HEK293 (cell line): ENCODE data around the gene NEK9.

Experiments used
- CTCF ChIA-PET: fragments of 350-600 bp; formaldehyde crosslinking; extraction: SDS; loops from one replicate; lab custom pipeline; 2021; ENCODE audit warnings: antibody characterized with exemption; lab: Yijun Ruan, JAX
- POLR2A ChIA-PET: fragments of 300-600 bp; formaldehyde crosslinking; extraction: SDS; loops from one replicate; lab custom pipeline; 2020; ENCODE audit warnings: antibody characterized with exemption, inconsistent platforms; lab: Yijun Ruan, JAX
- H3K27ac ChIP-seq: fragments of 200-500 bp; sonication (Bioruptor generic); 2 replicates; pipeline ENCODE4 v1.5.1; 2014; ENCODE audit warnings: low read depth, low read length, control low read depth, inconsistent platforms; ENCODE audit errors: extremely low read depth
- H3K36me3 ChIP-seq, 2 experiments: fragments of 200-500 bp in 1 of 2; sonication (Bioruptor generic) in 1 of 2; 1 replicate in 1 of 2; 2 replicates in 1 of 2; pipeline ENCODE4 v1.5.1; 2014 to 2017; ENCODE audit warnings: inconsistent platforms in 2 of 2, low read length in 2 of 2; ENCODE audit not compliant: control insufficient read depth in 2 of 2, insufficient read depth in 1 of 2
- H3K4me1 ChIP-seq: fragments of 200-500 bp; sonication (Bioruptor generic); 2 replicates; pipeline ENCODE4 v1.5.1; 2014; ENCODE audit warnings: mild to moderate bottlenecking, low read length, inconsistent platforms; ENCODE audit not compliant: control insufficient read depth, insufficient read depth
- H3K4me3 ChIP-seq: 2 replicates; pipeline ENCODE4 v1.5.1; 2011; ENCODE audit warnings: low read depth, mild to moderate bottlenecking, control low read depth, low read length, moderate library complexity
- H3K9me3 ChIP-seq: fragments of 200-500 bp; sonication (Bioruptor generic); 2 replicates; pipeline ENCODE4 v1.5.1; 2014; ENCODE audit warnings: low read depth, low read length, inconsistent platforms; ENCODE audit not compliant: control insufficient read depth, insufficient read depth
- KLF7 ChIP-seq: fragments of 450-650 bp; formaldehyde crosslinking; IDR thresholded peaks from 2 replicates; pipeline ENCODE4 v1.5.1; 2016; ENCODE audit warnings: missing biosample characterization, missing genetic modification characterization, borderline replicate concordance
- SETDB1 ChIP-seq: IDR thresholded peaks from one replicate; pipeline ENCODE4 v1.6.1; 2017; ENCODE audit warnings: mild to moderate bottlenecking, low read length, moderate library complexity, mixed read lengths; ENCODE audit not compliant: insufficient read length
- SP2 ChIP-seq: fragments of 450-650 bp; formaldehyde crosslinking; IDR thresholded peaks from 2 replicates; pipeline ENCODE4 v1.5.1; 2016; ENCODE audit warnings: missing biosample characterization, missing genetic modification characterization
- YY1 ChIP-seq: fragments of 450-650 bp; formaldehyde crosslinking; IDR thresholded peaks from 2 replicates; pipeline ENCODE4 v1.5.1; 2018; ENCODE audit warnings: missing biosample characterization, missing genetic modification characterization
- YY2 ChIP-seq: fragments of 450-650 bp; formaldehyde crosslinking; IDR thresholded peaks from 2 replicates; pipeline ENCODE4 v1.5.1; 2016; ENCODE audit warnings: missing biosample characterization, missing genetic modification characterization
- ZBTB8A ChIP-seq: fragments of 450-650 bp; formaldehyde crosslinking; IDR thresholded peaks from 2 replicates; pipeline ENCODE4 v1.5.1; 2016; ENCODE audit warnings: missing biosample characterization, missing genetic modification characterization
- ZFP3 ChIP-seq: fragments of 450-650 bp; formaldehyde crosslinking; IDR thresholded peaks from 2 replicates; pipeline ENCODE4 v1.5.1; 2016; ENCODE audit warnings: low read depth, missing biosample characterization, missing genetic modification characterization
- ZNF114 ChIP-seq: fragments of 450-650 bp; formaldehyde crosslinking; IDR thresholded peaks from 2 replicates; pipeline ENCODE4 v1.5.0; 2017; ENCODE audit warnings: missing biosample characterization, missing genetic modification characterization
- ZNF146 ChIP-seq: fragments of 450-650 bp; formaldehyde crosslinking; IDR thresholded peaks from 2 replicates; pipeline ENCODE4 v1.5.1; 2016; ENCODE audit warnings: missing biosample characterization, missing genetic modification characterization
- ZNF2 ChIP-seq: fragments of 450-650 bp; formaldehyde crosslinking; IDR thresholded peaks from 2 replicates; pipeline ENCODE4 v1.5.1; 2016; ENCODE audit warnings: missing biosample characterization, missing genetic modification characterization
- ZNF23 ChIP-seq: fragments of 450-650 bp; formaldehyde crosslinking; IDR thresholded peaks from 2 replicates; pipeline ENCODE4 v1.5.1; 2016; ENCODE audit warnings: missing biosample characterization, missing genetic modification characterization, borderline replicate concordance
- ZNF266 ChIP-seq: fragments of 450-650 bp; formaldehyde crosslinking; IDR thresholded peaks from 2 replicates; pipeline ENCODE4 v1.5.1; 2016; ENCODE audit warnings: missing biosample characterization, missing genetic modification characterization, low read depth
- ZNF404 ChIP-seq: fragments of 450-650 bp; formaldehyde crosslinking; IDR thresholded peaks from 2 replicates; pipeline ENCODE4 v1.5.1; 2017; ENCODE audit warnings: missing biosample characterization, missing genetic modification characterization
- ZNF544 ChIP-seq: fragments of 450-650 bp; formaldehyde crosslinking; IDR thresholded peaks from 2 replicates; pipeline ENCODE4 v1.5.0; 2017; ENCODE audit warnings: missing biosample characterization, missing genetic modification characterization
- ZNF561 ChIP-seq: fragments of 450-650 bp; IDR thresholded peaks from 2 replicates; pipeline ENCODE4 v1.5.1; 2018; ENCODE audit warnings: missing biosample characterization, missing genetic modification characterization, borderline replicate concordance
- ZNF571 ChIP-seq: fragments of 450-650 bp; formaldehyde crosslinking; IDR thresholded peaks from 2 replicates; pipeline ENCODE4 v1.5.0; 2017; ENCODE audit warnings: missing biosample characterization, missing genetic modification characterization
- ZNF776 ChIP-seq: fragments of 450-650 bp; formaldehyde crosslinking; IDR thresholded peaks from 2 replicates; pipeline ENCODE4 v1.5.0; 2017; ENCODE audit warnings: missing biosample characterization, missing genetic modification characterization, borderline replicate concordance
- ZNF843 ChIP-seq: fragments of 450-650 bp; formaldehyde crosslinking; IDR thresholded peaks from 2 replicates; pipeline ENCODE4 v1.5.1; 2016; ENCODE audit warnings: missing biosample characterization, missing genetic modification characterization
- TF ChIP-seq, protein P1 (sequence below): fragments of 450-650 bp; formaldehyde crosslinking; IDR thresholded peaks from 2 replicates; pipeline ENCODE4 v1.5.1; 2016; ENCODE audit warnings: missing biosample characterization, missing genetic modification characterization
- TF ChIP-seq, protein P2 (sequence below): fragments of 450-650 bp; formaldehyde crosslinking; IDR thresholded peaks from 2 replicates; pipeline ENCODE4 v1.5.1; 2016; ENCODE audit warnings: missing biosample characterization, missing genetic modification characterization
- TF ChIP-seq, protein P3 (sequence below): fragments of 450-650 bp; formaldehyde crosslinking; IDR thresholded peaks from 2 replicates; pipeline ENCODE4 v1.5.1; 2016; ENCODE audit warnings: missing biosample characterization, missing genetic modification characterization
- TF ChIP-seq, protein P4 (sequence below): fragments of 450-650 bp; formaldehyde crosslinking; IDR thresholded peaks from 2 replicates; pipeline ENCODE4 v1.5.1; 2016; ENCODE audit warnings: missing biosample characterization, missing genetic modification characterization

NEK9 gene

DNA sequence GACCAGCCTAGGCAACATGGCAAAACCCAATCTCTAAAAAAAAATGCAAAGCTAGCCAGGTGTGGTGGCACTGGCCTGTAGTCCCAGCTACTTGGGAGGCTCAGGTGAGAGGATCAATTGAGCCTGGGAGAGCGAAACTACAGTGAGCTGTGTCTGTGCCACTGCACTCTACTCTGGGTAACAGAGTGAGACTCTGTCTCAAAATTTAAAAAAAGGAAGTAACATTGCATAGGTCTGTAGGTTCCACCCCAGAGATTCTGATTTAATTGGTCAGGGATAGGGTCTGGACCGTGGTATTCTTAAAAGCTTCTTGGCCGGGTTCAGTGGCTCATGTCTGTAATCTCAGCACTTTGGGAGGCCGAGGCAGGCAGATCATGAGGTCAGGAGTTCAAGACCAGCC lies 31.2 kb downstream of the NEK9 start:
- TF ChIP-seq ZNF266, result no peak
- no peak for TF ChIP-seq YY1 (tag by site-specific recombination)
- no peak for TF ChIP-seq ZNF561
- no peak overlapping the region for H3K27ac ChIP-seq
- ChIA-PET CTCF (interaction anchor here (0.9 kb wide), 1 partner anchor 235 kb away, joined by 4 read pairs; no protein-coding TSS in a partner anchor), POLR2A (no interaction called here)
- no peaks in the 10 kb centered on the region for H3K4me1 ChIP-seq
- no peaks in the 10 kb centered on the region for H3K9me3 ChIP-seq
- no peak overlapping the region for H3K4me3 ChIP-seq
- peaks cover 76 to 89% of the 10 kb centered on the region in 2 experiments for H3K36me3 ChIP-seq

DNA sequence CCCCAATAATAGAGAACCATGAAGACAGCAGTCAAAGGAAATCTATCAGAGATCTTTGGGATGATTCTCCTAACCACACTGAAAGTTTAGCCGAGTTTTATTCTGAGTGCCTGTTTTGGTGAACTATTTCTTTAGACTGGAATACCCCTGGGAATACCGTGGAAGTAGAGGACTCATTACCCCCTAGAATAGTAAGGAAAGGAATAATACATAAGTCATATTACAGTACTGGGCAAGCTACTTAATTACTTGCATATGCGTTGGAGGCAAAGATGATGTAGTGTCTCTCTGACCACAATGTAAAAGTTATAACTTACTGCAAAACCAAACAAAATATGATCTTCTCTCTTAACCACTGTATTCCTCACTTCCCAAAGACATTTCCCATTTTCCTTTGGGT lies 32.0 kb downstream of the NEK9 start:
- H3K36me3 ChIP-seq, result peaks cover 75 to 87% of the 10 kb centered on the region in 2 experiments
- POLR2A ChIA-PET, result no interaction called here

More for the DNA sequence above, 32.0 kb downstream of the NEK9 start:
- Histone ChIP-seq H3K4me3 (no peak overlapping the region), H3K27ac (no peak overlapping the region), H3K9me3 (no peaks in the 10 kb centered on the region), H3K4me1 (no peaks in the 10 kb centered on the region)
- TF ChIP-seq SETDB1 (no peak), ZNF23 (no peak), ZBTB8A (no peak), ZNF2 (tag by site-specific recombination) (no peak), ZNF561 (no peak), ZNF114 (tag by site-specific recombination) (no peak), ZNF843 (tag by site-specific recombination) (no peak), ZNF404 (tag by site-specific recombination) (no peak), YY2 (tag by site-specific recombination) (no peak), ZNF146 (tag by site-specific recombination) (no peak), KLF7 (tag by site-specific recombination) (no peak), ZNF544 (no peak), ZNF571 (tag by site-specific recombination) (no peak), SP2 (tag by site-specific recombination) (no peak), ZNF776 (no peak), ZFP3 (tag by site-specific recombination) (no peak)
- TF ChIP-seq, protein P1, sequence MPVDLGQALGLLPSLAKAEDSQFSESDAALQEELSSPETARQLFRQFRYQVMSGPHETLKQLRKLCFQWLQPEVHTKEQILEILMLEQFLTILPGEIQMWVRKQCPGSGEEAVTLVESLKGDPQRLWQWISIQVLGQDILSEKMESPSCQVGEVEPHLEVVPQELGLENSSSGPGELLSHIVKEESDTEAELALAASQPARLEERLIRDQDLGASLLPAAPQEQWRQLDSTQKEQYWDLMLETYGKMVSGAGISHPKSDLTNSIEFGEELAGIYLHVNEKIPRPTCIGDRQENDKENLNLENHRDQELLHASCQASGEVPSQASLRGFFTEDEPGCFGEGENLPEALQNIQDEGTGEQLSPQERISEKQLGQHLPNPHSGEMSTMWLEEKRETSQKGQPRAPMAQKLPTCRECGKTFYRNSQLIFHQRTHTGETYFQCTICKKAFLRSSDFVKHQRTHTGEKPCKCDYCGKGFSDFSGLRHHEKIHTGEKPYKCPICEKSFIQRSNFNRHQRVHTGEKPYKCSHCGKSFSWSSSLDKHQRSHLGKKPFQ (tag by site-specific recombination), result no peak
- TF ChIP-seq, protein P2, sequence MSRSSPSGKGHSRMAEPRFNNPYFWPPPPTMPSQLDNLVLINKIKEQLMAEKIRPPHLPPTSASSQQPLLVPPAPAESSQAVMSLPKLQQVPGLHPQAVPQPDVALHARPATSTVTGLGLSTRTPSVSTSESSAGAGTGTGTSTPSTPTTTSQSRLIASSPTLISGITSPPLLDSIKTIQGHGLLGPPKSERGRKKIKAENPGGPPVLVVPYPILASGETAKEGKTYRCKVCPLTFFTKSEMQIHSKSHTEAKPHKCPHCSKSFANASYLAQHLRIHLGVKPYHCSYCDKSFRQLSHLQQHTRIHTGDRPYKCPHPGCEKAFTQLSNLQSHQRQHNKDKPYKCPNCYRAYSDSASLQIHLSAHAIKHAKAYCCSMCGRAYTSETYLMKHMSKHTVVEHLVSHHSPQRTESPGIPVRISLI (tag by site-specific recombination), result no peak
- TF ChIP-seq, protein P3, sequence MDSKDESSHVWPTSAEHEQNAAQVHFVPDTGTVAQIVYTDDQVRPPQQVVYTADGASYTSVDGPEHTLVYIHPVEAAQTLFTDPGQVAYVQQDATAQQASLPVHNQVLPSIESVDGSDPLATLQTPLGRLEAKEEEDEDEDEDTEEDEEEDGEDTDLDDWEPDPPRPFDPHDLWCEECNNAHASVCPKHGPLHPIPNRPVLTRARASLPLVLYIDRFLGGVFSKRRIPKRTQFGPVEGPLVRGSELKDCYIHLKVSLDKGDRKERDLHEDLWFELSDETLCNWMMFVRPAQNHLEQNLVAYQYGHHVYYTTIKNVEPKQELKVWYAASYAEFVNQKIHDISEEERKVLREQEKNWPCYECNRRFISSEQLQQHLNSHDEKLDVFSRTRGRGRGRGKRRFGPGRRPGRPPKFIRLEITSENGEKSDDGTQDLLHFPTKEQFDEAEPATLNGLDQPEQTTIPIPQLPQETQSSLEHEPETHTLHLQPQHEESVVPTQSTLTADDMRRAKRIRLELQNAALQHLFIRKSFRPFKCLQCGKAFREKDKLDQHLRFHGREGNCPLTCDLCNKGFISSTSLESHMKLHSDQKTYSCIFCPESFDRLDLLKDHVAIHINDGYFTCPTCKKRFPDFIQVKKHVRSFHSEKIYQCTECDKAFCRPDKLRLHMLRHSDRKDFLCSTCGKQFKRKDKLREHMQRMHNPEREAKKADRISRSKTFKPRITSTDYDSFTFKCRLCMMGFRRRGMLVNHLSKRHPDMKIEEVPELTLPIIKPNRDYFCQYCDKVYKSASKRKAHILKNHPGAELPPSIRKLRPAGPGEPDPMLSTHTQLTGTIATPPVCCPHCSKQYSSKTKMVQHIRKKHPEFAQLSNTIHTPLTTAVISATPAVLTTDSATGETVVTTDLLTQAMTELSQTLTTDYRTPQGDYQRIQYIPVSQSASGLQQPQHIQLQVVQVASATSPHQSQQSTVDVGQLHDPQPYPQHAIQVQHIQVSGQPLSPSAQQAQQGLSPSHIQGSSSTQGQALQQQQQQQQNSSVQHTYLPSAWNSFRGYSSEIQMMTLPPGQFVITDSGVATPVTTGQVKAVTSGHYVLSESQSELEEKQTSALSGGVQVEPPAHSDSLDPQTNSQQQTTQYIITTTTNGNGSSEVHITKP (tag by site-specific recombination), result no peak
- TF ChIP-seq, protein P4, sequence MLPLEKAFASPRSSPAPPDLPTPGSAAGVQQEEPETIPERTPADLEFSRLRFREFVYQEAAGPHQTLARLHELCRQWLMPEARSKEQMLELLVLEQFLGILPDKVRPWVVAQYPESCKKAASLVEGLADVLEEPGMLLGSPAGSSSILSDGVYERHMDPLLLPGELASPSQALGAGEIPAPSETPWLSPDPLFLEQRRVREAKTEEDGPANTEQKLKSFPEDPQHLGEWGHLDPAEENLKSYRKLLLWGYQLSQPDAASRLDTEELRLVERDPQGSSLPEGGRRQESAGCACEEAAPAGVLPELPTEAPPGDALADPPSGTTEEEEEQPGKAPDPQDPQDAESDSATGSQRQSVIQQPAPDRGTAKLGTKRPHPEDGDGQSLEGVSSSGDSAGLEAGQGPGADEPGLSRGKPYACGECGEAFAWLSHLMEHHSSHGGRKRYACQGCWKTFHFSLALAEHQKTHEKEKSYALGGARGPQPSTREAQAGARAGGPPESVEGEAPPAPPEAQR (tag by site-specific recombination), result no peak
- CTCF ChIA-PET, result interaction anchor here (0.5 to 0.6 kb wide), 2 partner anchors 34 to 216 kb away, joined by 3 to 4 read pairs; no protein-coding TSS in a partner anchor
